Activated CD4-positive, CD25-positive, alpha-beta regulatory T cell treated with anti-CD3 and anti-CD28 coated beads, Interleukin-2, amount 50 U/mL, for 72 hours (primary cell): ENCODE data around the gene COA5.
A peak's percentile ranks its signal among the peaks of the same experiment; 100 is the strongest.

Experiments
- DNase-seq: peaks from one replicate; pipeline ENCODE4 v3.0.0; 2021

The COA5 gene

GRCh38 chr2:98608116-98608961, at the start of gene COA5, which contains the start of gene UNC50:
Gene COA5 (minus strand): TSS chr2:98608512. CDS start chr2:98608405, 107 bp downstream.
Gene UNC50 (plus strand): TSS chr2:98608589. CDS start chr2:98609760, 1,171 bp downstream.
- DNase-seq: peak; percentile 94

- DNase-seq: no peak
Observed at GRCh38 chr2:98656800-98657199, 48.5 kb upstream of the COA5 start.

- no peak for DNase-seq
Observed at GRCh38 chr2:98654699-98655495, 46.6 kb upstream of the COA5 start.

- no peak for DNase-seq
Observed at GRCh38 chr2:98650998-98651397, 42.7 kb upstream of the COA5 start.

GRCh38 chr2:98649992-98650375, 41.7 kb upstream of the COA5 start:
- DNase-seq: no peak

GRCh38 chr2:98649135-98649991, 41.1 kb upstream of the COA5 start:
- DNase-seq: peak; percentile 72

GRCh38 chr2:98648451-98648850, 40.1 kb upstream of the COA5 start:
- DNase-seq: no peak

- DNase-seq: no peak
Observed at GRCh38 chr2:98647636-98648035, 39.3 kb upstream of the COA5 start.

- DNase-seq: no peak
Observed at GRCh38 chr2:98643496-98644100, 35.3 kb upstream of the COA5 start.

GRCh38 chr2:98637401-98638147, 29.3 kb upstream of the COA5 start:
- DNase-seq: no peak

GRCh38 chr2:98634406-98635092, 26.2 kb upstream of the COA5 start:
- DNase-seq: no peak

GRCh38 chr2:98632351-98632750, 24.0 kb upstream of the COA5 start:
- DNase-seq: no peak

GRCh38 chr2:98623657-98624056, 15.3 kb upstream of the COA5 start:
- DNase-seq: no peak

- no peak for DNase-seq
Observed at GRCh38 chr2:98617149-98617548, 8.8 kb upstream of the COA5 start.

GRCh38 chr2:98615481-98615880, 7.2 kb upstream of the COA5 start:
- DNase-seq: no peak

GRCh38 chr2:98614024-98614739, 5.9 kb upstream of the COA5 start:
- no peak for DNase-seq

- no peak for DNase-seq
Observed at GRCh38 chr2:98608962-98609604, 771 bp upstream of the COA5 start.

GRCh38 chr2:98607741-98608115, 584 bp downstream of the COA5 start:
- DNase-seq: no peak

- DNase-seq: no peak
Observed at GRCh38 chr2:98607104-98607503, 1.2 kb downstream of the COA5 start.

- no peak for DNase-seq
Observed at GRCh38 chr2:98606431-98606830, 1.9 kb downstream of the COA5 start.
